Fibroblast of upper back skin (primary cell): Measurements from ENCODE around the gene MAST3.

ENCODE experiments used
- DNase-seq: peaks from one replicate; pipeline ENCODE4 v3.0.0-alpha.2; 2013

The MAST3 gene

DNA sequence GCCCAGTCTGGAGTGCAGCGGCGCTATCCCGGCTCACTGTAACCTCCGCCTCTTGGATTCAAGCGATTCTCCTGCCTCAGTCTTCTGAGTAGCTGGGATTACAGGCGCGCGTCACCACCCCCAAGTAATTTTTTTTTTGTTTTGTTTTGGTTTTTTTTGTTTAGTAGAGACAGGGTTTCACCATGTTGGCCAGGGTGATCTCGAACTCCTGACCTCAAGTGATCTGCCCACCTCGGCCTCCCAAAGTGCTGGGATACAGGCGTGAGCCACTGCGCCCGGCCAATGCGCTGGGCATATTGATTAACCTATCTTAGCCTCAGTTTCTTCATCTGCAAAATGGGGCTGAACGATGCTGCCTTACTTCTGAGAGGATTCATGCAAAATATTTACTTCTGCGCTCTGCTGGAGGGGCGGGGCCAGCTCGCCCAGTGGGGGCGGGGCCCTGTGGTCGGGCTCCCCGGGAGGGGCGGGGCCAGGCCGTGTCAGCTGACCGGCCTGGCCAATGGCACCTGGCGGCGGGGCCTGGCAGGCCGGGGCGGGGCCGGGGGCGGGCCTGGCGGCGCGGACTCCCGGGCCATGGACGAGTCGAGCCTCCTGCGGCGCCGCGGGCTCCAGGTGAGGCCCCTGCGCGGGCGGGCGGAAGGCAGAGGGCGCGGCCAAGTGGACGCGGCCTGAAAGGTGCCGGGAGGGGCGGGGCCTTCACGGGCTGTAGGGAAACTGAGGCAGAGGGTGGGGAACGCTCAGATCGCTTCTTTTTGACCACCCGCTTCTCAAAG, at the start of gene MAST3:
Gene MAST3 (plus strand): TSS at position 562 of the 776 bp plus-strand sequence. CDS start 15 bp downstream, at position 577.
- peak; percentile 64 for DNase-seq

DNA sequence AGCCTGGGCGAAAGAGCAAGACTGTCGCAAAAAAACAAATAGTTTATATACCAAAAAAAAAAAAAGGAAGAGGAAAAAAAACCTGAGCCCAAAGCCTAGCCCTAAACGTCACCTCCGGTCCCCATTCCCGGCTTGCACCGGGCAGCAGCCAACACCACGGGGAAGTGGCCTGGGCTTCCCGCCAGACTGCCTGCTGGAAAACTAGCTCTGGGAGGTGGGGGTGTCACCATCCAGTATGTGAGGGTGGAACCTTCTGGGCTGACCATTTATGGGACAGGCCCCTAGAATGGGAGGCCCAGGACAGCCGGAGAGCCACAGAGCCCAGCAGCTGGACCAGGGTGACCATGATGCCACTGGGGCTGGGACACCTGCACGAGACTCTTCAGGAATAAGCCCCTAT, 48.2 kb upstream of the MAST3 start:
- no peak for DNase-seq

DNA sequence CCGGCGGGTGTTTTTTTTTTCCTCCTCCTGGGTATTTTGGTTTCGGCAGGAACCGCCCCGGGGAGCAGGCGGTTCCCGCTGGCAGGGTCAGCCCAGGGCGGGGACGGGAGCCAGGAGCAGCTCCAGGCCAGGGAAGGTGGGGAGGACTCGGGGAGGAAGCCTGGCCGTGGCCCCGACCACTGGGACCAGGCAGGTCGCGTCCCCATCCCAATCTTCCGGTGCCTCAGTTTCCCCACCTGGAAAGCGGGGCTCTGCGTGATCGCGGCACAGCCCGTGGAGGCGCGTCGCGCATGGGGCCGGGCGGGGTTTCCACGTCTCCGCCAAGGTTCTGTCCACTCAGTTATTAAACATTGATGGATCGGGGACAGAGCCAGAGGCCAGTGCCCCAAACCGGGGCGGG, 45.7 kb upstream of the MAST3 start:
- DNase-seq = no peak

GRCh38 chr19:18053576-18054219, 43.9 kb upstream of the MAST3 start:
- DNase-seq = peak; percentile 50

DNA sequence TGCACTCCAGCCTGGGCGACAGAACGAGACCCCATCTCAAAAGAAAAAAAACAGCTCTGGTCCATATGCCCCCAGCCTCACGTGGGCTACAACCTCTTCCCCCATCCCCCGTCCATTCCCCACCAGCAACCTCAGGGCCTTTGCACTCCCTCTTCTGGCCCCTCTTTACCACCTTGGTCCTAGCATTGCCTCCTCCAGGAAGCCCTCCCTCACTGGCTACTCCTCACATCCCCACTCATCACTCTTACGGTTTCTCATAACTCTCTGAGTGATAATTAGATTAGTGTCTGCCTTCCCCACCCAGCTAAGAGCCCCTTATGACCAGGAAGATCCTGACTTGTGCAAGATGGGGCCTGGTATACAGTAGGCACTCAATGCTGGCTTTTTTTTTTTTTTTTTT, 41.6 kb upstream of the MAST3 start:
- no peak for DNase-seq

GRCh38 chr19:18057557-18057956, 40.0 kb upstream of the MAST3 start:
- no peak for DNase-seq

DNA sequence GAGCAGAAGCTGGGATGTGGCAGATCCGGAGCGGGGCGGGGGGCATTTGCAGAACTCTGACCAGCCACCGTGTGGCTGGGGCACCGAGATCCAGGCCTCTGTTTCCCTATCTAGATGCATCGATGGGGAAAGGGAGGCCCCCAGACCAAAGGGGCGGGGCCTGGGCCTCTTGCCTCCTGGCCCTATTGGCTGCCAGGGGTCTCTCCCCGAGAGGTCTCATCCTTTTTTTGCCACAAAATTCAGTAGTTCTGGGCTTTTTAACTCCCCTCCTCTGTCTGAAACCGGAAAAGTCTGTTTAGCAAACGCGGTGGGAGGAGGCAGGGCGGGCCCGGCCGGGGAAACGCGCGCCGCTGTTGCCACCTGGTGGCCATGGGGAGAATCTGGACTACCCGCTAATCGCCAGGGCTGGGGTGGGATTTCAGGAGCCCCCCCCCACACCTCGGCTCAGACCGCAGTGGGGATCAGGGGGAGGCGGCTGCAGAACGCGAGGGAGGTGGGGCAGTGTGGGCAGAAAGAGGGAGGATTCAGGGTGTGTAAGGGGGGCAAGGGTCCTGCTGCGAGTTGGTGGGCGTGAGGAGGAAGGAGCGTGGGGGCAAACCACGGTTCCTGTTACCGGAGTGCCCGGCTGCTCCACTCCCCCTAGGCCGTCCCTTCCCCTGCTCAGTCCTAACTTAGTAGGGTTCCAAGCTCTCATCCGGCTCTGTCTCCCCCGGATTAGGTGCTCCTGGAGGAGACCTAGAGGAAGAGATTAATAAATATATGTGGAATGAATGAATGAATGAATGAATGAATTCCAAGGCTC, 39.2 kb upstream of the MAST3 start:
- peak; percentile 75 for DNase-seq

DNA sequence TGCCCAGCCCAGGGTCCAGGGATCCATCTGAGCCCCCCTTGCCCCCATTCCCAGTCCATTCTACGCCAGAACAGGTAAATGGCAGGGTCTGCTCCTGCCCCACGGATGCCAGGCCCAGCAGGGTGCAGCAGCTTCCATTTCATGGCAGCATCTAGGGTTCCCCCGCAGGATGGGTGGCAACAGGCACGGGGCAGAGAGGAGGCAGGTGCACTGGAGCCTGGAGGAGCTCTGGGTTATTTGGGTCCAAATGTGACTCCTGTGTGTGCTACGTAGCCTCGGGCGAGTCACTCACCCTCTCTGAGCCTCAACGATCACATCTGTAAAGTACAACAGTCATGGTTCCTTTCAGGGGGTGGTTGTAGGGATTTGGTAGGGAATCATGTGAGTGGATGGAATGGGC, 38.3 kb upstream of the MAST3 start:
- no peak for DNase-seq

DNA sequence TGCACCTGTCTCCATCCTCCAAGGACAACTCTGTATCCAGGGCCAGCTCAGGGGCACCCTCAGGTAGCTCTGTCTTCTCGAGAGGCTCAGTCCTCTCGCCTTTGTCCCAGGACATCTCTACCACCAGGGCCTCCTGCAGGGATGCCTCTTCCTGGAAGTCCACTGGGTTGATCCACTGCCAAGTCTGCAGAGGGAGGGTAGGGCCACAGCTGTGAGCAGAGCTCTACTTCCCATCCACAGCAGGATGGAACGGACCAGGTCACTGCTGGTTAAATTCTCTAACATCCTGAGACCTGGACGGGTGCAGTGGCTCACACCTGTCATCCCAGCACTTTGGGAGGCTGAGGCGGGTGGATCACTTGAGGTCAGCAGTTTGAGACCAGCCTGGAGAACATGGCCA, 37.7 kb upstream of the MAST3 start:
- no peak for DNase-seq

- no peak for DNase-seq
These were observed 37.1 kb upstream of the MAST3 start for GRCh38 chr19:18060472-18060871.

DNA sequence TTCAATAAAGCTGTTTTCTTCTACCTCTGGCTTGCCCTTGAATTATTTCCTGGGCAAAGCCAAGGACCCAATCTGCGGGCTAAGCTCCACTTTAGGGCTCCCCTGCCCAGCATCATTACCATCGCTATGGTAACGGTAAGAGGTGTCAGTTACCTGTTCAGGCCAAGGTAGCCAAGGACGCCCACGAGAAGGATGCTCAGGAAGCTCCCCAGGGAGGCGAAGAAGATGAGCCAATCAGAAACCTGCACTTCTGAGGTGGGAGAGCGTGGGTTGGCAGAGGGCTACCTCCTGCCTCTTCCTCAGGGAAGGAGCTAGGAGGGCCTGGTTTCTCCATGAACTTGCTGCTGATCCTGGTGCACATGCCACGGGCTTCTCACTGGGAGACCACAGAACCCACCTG, 35.5 kb upstream of the MAST3 start:
- no peak for DNase-seq

DNA sequence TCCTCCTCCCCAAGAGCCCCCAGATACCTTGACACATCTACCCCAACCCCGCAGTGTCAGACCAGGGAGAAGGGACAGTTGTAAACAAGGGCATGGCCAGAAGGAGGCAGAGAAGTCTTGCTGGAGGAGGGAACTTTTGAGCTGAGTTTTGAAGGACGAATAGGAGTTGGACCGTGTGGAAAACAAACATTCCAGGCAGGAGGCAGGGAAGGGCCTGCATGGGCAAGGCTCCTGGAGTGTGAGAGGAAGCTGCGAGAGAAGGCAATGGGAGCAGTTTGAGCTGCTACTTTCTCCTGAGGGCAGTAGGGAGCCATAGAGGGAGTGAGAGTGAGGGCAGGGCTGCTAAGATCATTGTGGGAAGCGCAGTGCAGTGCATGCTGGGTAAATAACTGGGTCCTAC, 34.1 kb upstream of the MAST3 start:
- DNase-seq = no peak

DNA sequence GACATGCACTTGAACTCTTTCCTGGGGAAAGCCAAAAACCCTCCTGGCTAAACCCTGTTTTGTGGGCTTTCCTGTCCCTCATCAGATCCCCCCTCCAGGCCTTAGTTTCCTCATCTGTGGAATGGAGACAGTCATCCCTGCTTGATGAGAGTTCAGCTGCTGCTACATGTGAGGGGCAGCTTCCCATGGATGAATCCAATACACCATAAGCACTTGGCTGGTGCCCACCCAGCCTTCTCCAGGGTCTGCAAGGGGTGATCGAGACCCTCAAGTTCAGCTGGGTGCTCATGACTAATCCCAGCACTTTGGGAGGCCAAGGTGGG, 32.4 kb upstream of the MAST3 start:
- DNase-seq = no peak

- DNase-seq = no peak
These were observed 29.2 kb upstream of the MAST3 start for GRCh38 chr19:18068395-18068794.

- DNase-seq = no peak
These were observed 28.2 kb upstream of the MAST3 start for GRCh38 chr19:18069383-18069782.

GRCh38 chr19:18070181-18070580, 27.4 kb upstream of the MAST3 start:
- no peak for DNase-seq

DNA sequence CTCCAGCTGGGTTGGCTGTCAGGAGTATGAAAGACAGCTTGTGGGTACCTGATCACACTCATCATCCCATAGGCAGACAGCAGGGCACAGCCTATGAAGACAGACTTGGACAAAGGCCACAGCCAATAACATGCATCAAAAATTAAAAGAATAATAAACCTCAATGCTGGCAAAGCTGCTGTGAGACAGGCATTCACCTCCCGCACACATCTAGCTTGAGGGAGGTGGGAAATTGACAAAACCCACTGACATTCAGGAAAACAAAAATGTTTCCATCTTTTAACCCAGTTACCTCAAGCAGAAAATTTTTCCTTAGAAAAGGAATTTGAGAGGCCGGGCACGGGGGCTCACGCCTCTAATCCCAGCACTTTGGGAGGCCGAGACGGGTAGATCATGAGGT, 25.2 kb upstream of the MAST3 start:
- DNase-seq = no peak

DNA sequence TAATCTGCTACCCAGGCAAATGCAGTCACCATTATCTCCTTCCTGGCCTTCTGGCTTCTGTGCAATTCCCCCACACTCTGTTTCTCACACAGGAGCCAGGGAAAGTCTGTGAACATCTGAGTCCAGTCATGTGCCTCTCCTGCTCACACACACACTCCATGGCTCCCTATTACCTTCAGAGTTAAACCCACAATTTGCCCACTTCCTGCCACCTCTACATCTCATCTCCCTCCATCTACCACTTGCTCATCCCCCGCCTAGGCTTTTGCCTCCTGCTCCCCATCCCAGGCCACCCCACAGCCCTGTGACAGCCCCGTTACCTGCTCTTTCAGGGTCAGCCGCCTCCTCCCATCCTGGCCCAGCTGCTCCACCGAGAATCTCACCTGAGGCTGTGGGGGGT, 24.4 kb upstream of the MAST3 start:
- DNase-seq = no peak

GRCh38 chr19:18074192-18074591, 23.4 kb upstream of the MAST3 start:
- DNase-seq = no peak

GRCh38 chr19:18083929-18084684, 13.5 kb upstream of the MAST3 start:
- DNase-seq = no peak

GRCh38 chr19:18085702-18086457, 11.7 kb upstream of the MAST3 start:
- no peak for DNase-seq

DNA sequence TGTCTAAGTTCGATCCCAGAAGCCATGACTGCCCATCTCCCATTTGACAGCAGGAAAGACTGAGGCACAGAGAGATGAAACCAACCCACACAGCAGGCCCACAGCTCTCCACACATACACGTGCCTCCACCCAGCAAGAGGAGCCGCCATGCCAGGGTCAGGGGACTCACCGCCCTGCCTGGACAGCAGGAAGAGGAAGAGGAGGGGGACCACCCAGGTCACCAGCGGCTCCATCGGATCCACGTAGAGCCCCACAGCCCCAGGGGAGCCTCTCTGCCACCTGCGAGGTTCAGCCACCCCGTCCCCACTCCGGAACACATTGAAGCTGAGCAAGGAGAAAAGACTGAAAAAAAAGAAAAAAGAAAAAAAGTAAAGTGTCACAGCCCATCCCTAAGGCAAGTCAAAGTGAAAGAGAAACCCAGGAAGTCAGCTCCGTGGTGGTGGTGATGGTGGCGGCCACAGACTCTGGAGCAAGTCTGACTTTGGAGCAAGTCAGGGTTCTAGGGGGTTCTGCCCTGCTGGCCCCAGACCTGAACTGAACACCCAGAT, 10.9 kb upstream of the MAST3 start, which contains the start of gene IL12RB1:
Gene IL12RB1 (minus strand): TSS at position 345 of the 549 bp plus-strand sequence. CDS start 111 bp downstream, at position 234.
- no peak for DNase-seq
